H1 (cell line): ENCODE results near the gene MCF2L2.

Experiments
- EZH2 ChIP-seq: fragments of 200-600 bp; sonication (generic); IDR thresholded peaks from 2 replicates; pipeline ENCODE4 v1.7.1; 2012; ENCODE audit warnings: low read depth, mild to moderate bottlenecking, moderate library complexity, low read length, inconsistent platforms; ENCODE audit not compliant: severe bottlenecking
- JUND ChIP-seq: IDR thresholded peaks from 2 replicates; pipeline ENCODE4 v1.6.1; 2011; ENCODE audit warnings: mild to moderate bottlenecking, improper control_type of control experiment, low read length
- NRF1 ChIP-seq: IDR thresholded peaks from 2 replicates; pipeline ENCODE4 v1.6.1; 2011; ENCODE audit warnings: mild to moderate bottlenecking, low read depth, low read length, improper control_type of control experiment
- POLR2A ChIP-seq, 2 experiments: IDR thresholded peaks; 1 replicate in 1 of 2; 2 replicates in 1 of 2; pipeline ENCODE4 v1.6.1; 2011; ENCODE audit warnings: low read depth in 2 of 2, low read length in 2 of 2, mild to moderate bottlenecking in 2 of 2; ENCODE audit errors: control extremely low read depth in 1 of 2
- ZNF274 ChIP-seq: IDR thresholded peaks from 2 replicates; pipeline ENCODE4 v1.7.0; 2012; ENCODE audit warnings: low read length, borderline replicate concordance; ENCODE audit errors: extremely low read depth
- TF ChIP-seq, protein P1 (sequence below): IDR thresholded peaks from 2 replicates; pipeline ENCODE4 v1.6.1; 2011; ENCODE audit warnings: low read depth, mild to moderate bottlenecking, low read length; ENCODE audit not compliant: insufficient read depth
- TF ChIP-seq, protein P2 (sequence below), 3 experiments: IDR thresholded peaks; 1 replicate in 2 of 3; 2 replicates in 1 of 3; pipeline versions ENCODE4 v1.5.1 to v1.6.1; 2011; ENCODE audit warnings: low read length in 3 of 3, mild to moderate bottlenecking in 3 of 3, inconsistent platforms in 2 of 3, low read depth in 1 of 3, moderate library complexity in 1 of 3; ENCODE audit not compliant: insufficient read depth in 1 of 3; ENCODE audit errors: control extremely low read depth in 1 of 3

DNA sequence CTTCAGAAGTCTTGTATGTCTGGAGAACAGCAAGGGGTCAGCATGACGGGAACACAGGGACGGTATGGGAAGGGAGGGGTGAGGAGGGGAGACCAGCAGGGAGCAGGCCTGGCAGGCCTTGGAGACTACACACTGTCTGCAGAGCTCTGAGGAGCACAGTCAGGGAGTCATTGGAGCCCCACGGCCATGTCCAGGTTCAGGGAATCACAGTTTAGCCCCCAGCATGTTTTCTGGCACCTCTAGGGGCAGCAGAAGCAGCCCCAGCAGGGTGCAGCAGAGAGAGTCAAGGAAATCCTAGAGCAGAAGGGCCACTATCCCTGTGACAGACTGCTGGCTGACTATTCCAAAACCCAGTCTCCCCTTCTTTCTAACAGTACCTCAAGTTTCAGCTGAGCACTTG lies 269.1 kb downstream of the MCF2L2 start:
- TF ChIP-seq EZH2 (no peak), ZNF274 (no peak), JUND (no peak), POLR2A (IDR thresholded peaks at IDR 0.05; ENCODE audit: control extremely low read depth in 1 of 2, low read depth in 2 of 2, low read length in 2 of 2) (no peak), NRF1 (no peak)
- TF ChIP-seq, protein P1, sequence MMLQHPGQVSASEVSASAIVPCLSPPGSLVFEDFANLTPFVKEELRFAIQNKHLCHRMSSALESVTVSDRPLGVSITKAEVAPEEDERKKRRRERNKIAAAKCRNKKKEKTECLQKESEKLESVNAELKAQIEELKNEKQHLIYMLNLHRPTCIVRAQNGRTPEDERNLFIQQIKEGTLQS: no peak
- TF ChIP-seq, protein P2, sequence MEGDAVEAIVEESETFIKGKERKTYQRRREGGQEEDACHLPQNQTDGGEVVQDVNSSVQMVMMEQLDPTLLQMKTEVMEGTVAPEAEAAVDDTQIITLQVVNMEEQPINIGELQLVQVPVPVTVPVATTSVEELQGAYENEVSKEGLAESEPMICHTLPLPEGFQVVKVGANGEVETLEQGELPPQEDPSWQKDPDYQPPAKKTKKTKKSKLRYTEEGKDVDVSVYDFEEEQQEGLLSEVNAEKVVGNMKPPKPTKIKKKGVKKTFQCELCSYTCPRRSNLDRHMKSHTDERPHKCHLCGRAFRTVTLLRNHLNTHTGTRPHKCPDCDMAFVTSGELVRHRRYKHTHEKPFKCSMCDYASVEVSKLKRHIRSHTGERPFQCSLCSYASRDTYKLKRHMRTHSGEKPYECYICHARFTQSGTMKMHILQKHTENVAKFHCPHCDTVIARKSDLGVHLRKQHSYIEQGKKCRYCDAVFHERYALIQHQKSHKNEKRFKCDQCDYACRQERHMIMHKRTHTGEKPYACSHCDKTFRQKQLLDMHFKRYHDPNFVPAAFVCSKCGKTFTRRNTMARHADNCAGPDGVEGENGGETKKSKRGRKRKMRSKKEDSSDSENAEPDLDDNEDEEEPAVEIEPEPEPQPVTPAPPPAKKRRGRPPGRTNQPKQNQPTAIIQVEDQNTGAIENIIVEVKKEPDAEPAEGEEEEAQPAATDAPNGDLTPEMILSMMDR (IDR thresholded peaks at IDR 0.05; ENCODE audit: control extremely low read depth in 1 of 3, insufficient read depth in 1 of 3, low read depth in 1 of 3, low read length in 3 of 3): peak in 2 of 3 experiments; percentile 29 to 34; a peak in 2 of 4 replicates
